ENCODE results near the gene RNU7-1.
A peak's percentile ranks its signal among the peaks of the same experiment; 100 is the strongest.

The RNU7-1 gene

GRCh38 chr12:6936194-6936635 lies 7.4 kb upstream of the RNU7-1 start:
- TF ChIP-seq, protein P1, sequence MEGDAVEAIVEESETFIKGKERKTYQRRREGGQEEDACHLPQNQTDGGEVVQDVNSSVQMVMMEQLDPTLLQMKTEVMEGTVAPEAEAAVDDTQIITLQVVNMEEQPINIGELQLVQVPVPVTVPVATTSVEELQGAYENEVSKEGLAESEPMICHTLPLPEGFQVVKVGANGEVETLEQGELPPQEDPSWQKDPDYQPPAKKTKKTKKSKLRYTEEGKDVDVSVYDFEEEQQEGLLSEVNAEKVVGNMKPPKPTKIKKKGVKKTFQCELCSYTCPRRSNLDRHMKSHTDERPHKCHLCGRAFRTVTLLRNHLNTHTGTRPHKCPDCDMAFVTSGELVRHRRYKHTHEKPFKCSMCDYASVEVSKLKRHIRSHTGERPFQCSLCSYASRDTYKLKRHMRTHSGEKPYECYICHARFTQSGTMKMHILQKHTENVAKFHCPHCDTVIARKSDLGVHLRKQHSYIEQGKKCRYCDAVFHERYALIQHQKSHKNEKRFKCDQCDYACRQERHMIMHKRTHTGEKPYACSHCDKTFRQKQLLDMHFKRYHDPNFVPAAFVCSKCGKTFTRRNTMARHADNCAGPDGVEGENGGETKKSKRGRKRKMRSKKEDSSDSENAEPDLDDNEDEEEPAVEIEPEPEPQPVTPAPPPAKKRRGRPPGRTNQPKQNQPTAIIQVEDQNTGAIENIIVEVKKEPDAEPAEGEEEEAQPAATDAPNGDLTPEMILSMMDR (conservative IDR thresholded peaks at IDR 0.05) = no peak
- peak overlapping the region; percentile 97; the same call in 1 of the 2 replicates for H3K27ac ChIP-seq

DNA sequence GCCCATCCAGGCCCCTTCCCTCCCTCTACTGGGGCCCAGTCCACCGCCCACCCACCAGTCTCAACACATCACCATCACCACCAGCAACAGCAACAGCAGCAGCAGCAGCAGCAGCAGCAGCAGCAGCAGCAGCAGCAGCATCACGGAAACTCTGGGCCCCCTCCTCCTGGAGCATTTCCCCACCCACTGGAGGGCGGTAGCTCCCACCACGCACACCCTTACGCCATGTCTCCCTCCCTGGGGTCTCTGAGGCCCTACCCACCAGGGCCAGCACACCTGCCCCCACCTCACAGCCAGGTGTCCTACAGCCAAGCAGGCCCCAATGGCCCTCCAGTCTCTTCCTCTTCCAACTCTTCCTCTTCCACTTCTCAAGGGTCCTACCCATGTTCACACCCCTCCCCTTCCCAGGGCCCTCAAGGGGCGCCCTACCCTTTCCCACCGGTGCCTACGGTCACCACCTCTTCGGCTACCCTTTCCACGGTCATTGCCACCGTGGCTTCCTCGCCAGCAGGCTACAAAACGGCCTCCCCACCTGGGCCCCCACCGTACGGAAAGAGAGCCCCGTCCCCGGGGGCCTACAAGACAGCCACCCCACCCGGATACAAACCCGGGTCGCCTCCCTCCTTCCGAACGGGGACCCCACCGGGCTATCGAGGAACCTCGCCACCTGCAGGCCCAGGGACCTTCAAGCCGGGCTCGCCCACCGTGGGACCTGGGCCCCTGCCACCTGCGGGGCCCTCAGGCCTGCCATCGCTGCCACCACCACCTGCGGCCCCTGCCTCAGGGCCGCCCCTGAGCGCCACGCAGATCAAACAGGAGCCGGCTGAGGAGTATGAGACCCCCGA lies 6.8 kb upstream of the RNU7-1 start:
- peak overlapping the region; percentile 97 for H3K27ac ChIP-seq
- TF ChIP-seq, protein P1 (conservative IDR thresholded peaks at IDR 0.05) = no peak

- TF ChIP-seq, protein P1 (conservative IDR thresholded peaks at IDR 0.05) = peak; percentile 99
- H3K27ac ChIP-seq = peak overlapping the region; percentile 97
Observed at GRCh38 chr12:6937481-6938352, 5.9 kb upstream of the RNU7-1 start.

DNA sequence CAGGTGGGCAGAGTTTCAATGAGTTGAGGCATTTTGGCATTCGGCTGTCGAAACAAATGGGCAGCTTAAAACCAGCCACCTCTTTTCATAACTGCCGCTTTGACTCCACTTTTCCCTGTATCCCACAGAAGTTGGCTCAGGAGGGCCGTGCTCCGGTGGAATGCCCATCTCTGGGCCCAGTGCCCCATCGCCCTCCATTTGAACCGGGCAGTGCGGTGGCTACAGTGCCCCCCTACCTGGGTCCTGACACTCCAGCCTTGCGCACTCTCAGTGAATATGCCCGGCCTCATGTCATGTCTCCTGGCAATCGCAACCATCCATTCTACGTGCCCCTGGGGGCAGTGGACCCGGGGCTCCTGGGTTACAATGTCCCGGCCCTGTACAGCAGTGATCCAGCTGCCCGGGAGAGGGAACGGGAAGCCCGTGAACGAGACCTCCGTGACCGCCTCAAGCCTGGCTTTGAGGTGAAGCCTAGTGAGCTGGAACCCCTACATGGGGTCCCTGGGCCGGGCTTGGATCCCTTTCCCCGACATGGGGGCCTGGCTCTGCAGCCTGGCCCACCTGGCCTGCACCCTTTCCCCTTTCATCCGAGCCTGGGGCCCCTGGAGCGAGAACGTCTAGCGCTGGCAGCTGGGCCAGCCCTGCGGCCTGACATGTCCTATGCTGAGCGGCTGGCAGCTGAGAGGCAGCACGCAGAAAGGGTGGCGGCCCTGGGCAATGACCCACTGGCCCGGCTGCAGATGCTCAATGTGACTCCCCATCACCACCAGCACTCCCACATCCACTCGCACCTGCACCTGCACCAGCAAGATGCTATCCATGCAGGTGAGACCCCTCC lies 5.0 kb upstream of the RNU7-1 start:
- TF ChIP-seq, protein P1 (conservative IDR thresholded peaks at IDR 0.05) = peak; percentile 69
- H3K27ac ChIP-seq = peak overlapping the region; percentile 97

DNA sequence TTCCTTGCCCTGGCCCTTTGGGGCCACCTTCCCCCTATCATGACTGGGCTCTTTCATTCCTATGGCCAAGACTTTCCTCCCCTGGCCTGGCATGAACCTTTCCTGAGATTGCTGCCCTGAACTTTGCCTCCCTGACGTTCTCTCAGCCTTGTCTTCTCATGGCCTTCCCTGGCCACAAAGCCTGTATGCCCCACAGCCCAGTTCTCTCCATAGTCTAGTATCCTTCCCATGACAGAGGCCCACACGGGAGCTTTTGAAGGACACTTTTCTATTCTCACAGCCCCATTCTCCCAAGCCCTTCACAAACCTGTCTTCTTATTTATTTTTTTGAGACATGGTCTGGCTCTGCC lies 4.5 kb upstream of the RNU7-1 start:
- peak overlapping the region; percentile 97 for H3K27ac ChIP-seq
- TF ChIP-seq, protein P1 (conservative IDR thresholded peaks at IDR 0.05) = no peak

GRCh38 chr12:6941267-6941666 lies 2.3 kb upstream of the RNU7-1 start:
- peak overlapping the region; percentile 96 for H3K27ac ChIP-seq
- TF ChIP-seq, protein P1 (conservative IDR thresholded peaks at IDR 0.05) = no peak
